LNCAP (cell line): ENCODE measurements around the gene IRX1.
A peak's percentile ranks its signal among the peaks of the same experiment; 100 is the strongest.

Experiments used
- CTCF ChIP-seq: fragments of 450-650 bp; IDR thresholded peaks from 2 replicates; pipeline ENCODE4 v1.5.1; 2017; ENCODE audit warnings: mild to moderate bottlenecking

Gene IRX1

GRCh38 chr5:3602785-3603502 is 7.3 kb downstream of the IRX1 start:
- peak; percentile 75 for TF ChIP-seq CTCF

GRCh38 chr5:3604501-3604900 is 8.9 kb downstream of the IRX1 start:
- TF ChIP-seq CTCF = no peak

- TF ChIP-seq CTCF = no peak
These were observed 9.8 kb downstream of the IRX1 start for GRCh38 chr5:3605298-3606010.

GRCh38 chr5:3606121-3606831 is 10.6 kb downstream of the IRX1 start:
- no peak for TF ChIP-seq CTCF

GRCh38 chr5:3607541-3608181 is 12.0 kb downstream of the IRX1 start:
- no peak for TF ChIP-seq CTCF

- no peak for TF ChIP-seq CTCF
These were observed 13.6 kb downstream of the IRX1 start for GRCh38 chr5:3609120-3609681.

- TF ChIP-seq CTCF = no peak
These were observed 17.0 kb downstream of the IRX1 start for GRCh38 chr5:3612591-3613042.
